Measurements from ENCODE around the gene KLRC1.
"Not testable (repeated sequence)": the region's sequence is repeated elsewhere in the genome, so short reads cannot be mapped to it uniquely, and the experiment has no call there.

KLRC1 gene

DNA sequence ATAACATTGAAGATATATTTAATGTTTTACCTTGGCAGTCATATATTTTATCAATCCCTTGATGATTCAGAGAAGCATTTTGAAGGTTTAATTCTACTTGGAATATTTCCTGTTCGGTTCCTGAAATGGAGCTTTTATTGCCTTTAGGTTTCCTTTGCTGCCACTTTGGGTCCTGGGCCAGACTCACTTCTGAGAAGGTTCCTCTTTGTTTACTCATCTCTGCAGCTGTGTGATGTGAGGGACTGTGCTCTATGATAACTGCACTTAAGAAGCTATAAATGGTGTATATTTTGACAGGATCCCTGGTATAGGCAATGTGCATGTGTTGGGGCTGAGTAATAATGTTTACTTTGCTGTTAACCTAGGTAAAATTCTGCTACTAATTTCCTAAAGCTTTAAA lies 32.8 kb downstream of the KLRC1 start, which contains the start of gene KLRC3:
KLRC3 (minus strand) TSS at position 262 of the 400 bp plus-strand sequence; CDS start at position 217, 45 bp downstream.
- not testable (repeated sequence) for H3K4me3 ChIP-seq (ENCODE audit: low read length); H3K36me3 ChIP-seq (ENCODE audit: control insufficient read depth, insufficient read depth, low read length, severe bottlenecking); DNase-seq (ENCODE audit: low read depth); H3K9me3 ChIP-seq (ENCODE audit: control insufficient read depth, low read length); H3K9ac ChIP-seq (ENCODE audit: low read length); H3K27me3 ChIP-seq (replicated peaks; ENCODE audit: control insufficient read depth, insufficient read depth, low read length); H3K4me1 ChIP-seq (ENCODE audit: control insufficient read depth, insufficient read depth, low read length)

- Histone ChIP-seq H3K9ac (ENCODE audit: low read length) (no peak within 1 kb of the TSS), H3K9me3 (ENCODE audit: control insufficient read depth, low read length) (peaks cover 8% of the 10 kb centered on the region), H3K4me3 (ENCODE audit: low read length) (no peak within 1 kb of the TSS), H3K27me3 (replicated peaks; ENCODE audit: control insufficient read depth, insufficient read depth, low read length) (no peaks in the 10 kb centered on the region), H3K36me3 (ENCODE audit: control insufficient read depth, insufficient read depth, low read length, severe bottlenecking) (no peaks in the 10 kb centered on the region), H3K4me1 (ENCODE audit: control insufficient read depth, insufficient read depth, low read length) (no peaks in the 10 kb centered on the region)
- DNase-seq (ENCODE audit: low read depth): peak; percentile 18
These were observed 43.8 kb downstream of the KLRC1 start, which contains the start of gene KLRC4 for GRCh38 chr12:10409392-10409791. Gene KLRC4 (minus strand): TSS chr12:10409757. CDS start chr12:10409575, 182 bp downstream.

DNA sequence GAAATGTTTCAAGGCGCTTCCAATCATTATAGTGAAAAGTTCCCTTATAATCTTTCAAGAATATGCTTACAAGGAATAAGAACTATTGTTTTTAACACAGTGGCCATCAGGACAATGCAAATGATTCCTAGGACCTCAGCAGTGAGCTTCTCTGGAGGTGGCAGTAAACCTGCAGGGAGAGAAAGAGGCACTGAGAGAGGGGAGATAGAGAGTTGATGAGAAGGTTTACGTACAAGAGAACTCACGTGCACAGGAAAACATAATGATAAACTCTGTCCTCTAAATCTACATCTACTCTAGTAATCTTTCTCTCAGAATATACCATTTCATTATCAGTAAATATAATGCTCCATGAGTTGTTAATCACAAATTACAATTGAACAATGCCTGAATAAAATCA lies 44.3 kb downstream of the KLRC1 start:
- no peak overlapping the region for H3K4me3 ChIP-seq (ENCODE audit: low read length)
- H3K27me3 ChIP-seq (replicated peaks; ENCODE audit: control insufficient read depth, insufficient read depth, low read length): no peaks in the 10 kb centered on the region
- H3K9me3 ChIP-seq (ENCODE audit: control insufficient read depth, low read length): peaks cover 10% of the 10 kb centered on the region
- no peaks in the 10 kb centered on the region for H3K4me1 ChIP-seq (ENCODE audit: control insufficient read depth, insufficient read depth, low read length)
- DNase-seq (ENCODE audit: low read depth): no peak
- no peaks in the 10 kb centered on the region for H3K36me3 ChIP-seq (ENCODE audit: control insufficient read depth, insufficient read depth, low read length, severe bottlenecking)
- no peak overlapping the region for H3K9ac ChIP-seq (ENCODE audit: low read length)

GRCh38 chr12:10406725-10407124 lies 46.5 kb downstream of the KLRC1 start:
- no peak for DNase-seq (ENCODE audit: low read depth)
- Histone ChIP-seq H3K9me3 (ENCODE audit: control insufficient read depth, low read length) (peaks cover 10% of the 10 kb centered on the region), H3K27me3 (replicated peaks; ENCODE audit: control insufficient read depth, insufficient read depth, low read length) (no peaks in the 10 kb centered on the region), H3K36me3 (ENCODE audit: control insufficient read depth, insufficient read depth, low read length, severe bottlenecking) (no peaks in the 10 kb centered on the region), H3K9ac (ENCODE audit: low read length) (no peak overlapping the region), H3K4me3 (ENCODE audit: low read length) (no peak overlapping the region), H3K4me1 (ENCODE audit: control insufficient read depth, insufficient read depth, low read length) (no peaks in the 10 kb centered on the region)

DNA sequence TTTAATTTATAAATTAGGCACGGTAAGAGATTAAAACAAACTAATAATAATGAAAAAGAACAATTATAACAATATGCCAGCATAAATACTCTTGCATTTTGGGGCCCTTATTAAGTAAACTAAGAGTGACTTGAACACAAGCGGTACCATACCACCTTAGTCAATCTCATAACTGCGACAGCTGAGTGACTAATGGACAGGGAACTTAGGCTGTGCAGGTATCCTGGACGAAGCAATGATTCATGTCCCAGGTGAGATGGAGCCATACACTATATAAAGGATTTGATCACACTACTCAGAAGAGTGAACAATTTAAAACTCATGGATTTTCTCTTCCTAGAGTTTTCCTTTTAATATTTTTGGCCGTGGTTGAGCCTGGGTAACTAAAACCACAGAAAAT lies 47.9 kb downstream of the KLRC1 start:
- no peak for DNase-seq (ENCODE audit: low read depth)
- Histone ChIP-seq H3K9me3 (ENCODE audit: control insufficient read depth, low read length) (peaks cover 10% of the 10 kb centered on the region), H3K27me3 (replicated peaks; ENCODE audit: control insufficient read depth, insufficient read depth, low read length) (no peaks in the 10 kb centered on the region), H3K4me1 (ENCODE audit: control insufficient read depth, insufficient read depth, low read length) (no peaks in the 10 kb centered on the region), H3K9ac (ENCODE audit: low read length) (no peak overlapping the region), H3K36me3 (ENCODE audit: control insufficient read depth, insufficient read depth, low read length, severe bottlenecking) (no peaks in the 10 kb centered on the region), H3K4me3 (ENCODE audit: low read length) (no peak overlapping the region)

DNA sequence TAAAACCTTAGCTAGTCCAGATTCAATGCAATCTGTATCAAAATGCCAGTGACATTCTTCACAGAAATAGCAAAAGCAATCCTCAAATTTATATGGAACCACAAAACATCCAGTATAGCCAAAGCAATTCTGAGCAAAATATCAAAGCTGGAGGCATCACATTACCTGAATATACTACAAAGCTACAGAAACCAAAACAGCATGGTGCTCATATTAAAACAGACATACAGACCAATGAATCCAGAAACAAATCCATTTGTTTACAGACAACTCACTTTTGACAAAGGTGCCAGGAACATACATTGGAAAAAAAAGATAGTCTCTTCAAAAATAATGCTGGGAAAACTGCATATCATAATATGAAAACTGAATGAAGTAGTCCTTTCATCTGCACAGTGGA lies 48.4 kb downstream of the KLRC1 start:
- H3K9me3 ChIP-seq (ENCODE audit: control insufficient read depth, low read length): peaks cover 10% of the 10 kb centered on the region

GRCh38 chr12:10400829-10401228 lies 52.3 kb downstream of the KLRC1 start:
- Histone ChIP-seq H3K4me3 (ENCODE audit: low read length) (no peak overlapping the region), H3K4me1 (ENCODE audit: control insufficient read depth, insufficient read depth, low read length) (no peaks in the 10 kb centered on the region), H3K36me3 (ENCODE audit: control insufficient read depth, insufficient read depth, low read length, severe bottlenecking) (no peaks in the 10 kb centered on the region), H3K9ac (ENCODE audit: low read length) (no peak overlapping the region), H3K27me3 (replicated peaks; ENCODE audit: control insufficient read depth, insufficient read depth, low read length) (no peaks in the 10 kb centered on the region), H3K9me3 (ENCODE audit: control insufficient read depth, low read length) (peaks cover 10% of the 10 kb centered on the region)
- DNase-seq (ENCODE audit: low read depth): peak; percentile 58

More for the DNA sequence above, 48.4 kb downstream of the KLRC1 start:
- Histone ChIP-seq H3K4me3 (ENCODE audit: low read length) (no peak overlapping the region), H3K36me3 (ENCODE audit: control insufficient read depth, insufficient read depth, low read length, severe bottlenecking) (no peaks in the 10 kb centered on the region), H3K9ac (ENCODE audit: low read length) (no peak overlapping the region), H3K4me1 (ENCODE audit: control insufficient read depth, insufficient read depth, low read length) (no peaks in the 10 kb centered on the region), H3K27me3 (replicated peaks; ENCODE audit: control insufficient read depth, insufficient read depth, low read length) (no peaks in the 10 kb centered on the region)
- DNase-seq (ENCODE audit: low read depth): no peak

DNA sequence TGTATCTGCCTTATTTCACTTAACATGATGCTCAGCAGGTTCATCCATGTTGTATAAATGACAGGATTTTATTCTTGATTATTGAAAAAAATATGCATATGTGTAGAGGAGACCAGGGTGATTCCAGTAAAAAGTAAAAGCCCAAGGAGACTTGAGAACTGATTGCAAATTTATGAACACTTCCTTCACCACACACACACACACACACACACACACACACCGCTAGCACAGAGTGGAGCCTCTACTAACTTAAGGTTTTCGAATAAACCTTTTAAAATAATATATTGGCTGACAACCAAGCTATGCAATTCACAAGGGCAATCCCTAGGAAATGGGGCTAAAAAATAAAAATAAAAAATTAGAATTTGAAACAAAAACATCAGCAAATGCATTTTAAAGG lies 55.0 kb downstream of the KLRC1 start:
- H3K36me3 ChIP-seq (ENCODE audit: control insufficient read depth, insufficient read depth, low read length, severe bottlenecking): no peaks in the 10 kb centered on the region
- H3K9ac ChIP-seq (ENCODE audit: low read length): no peak overlapping the region
- H3K9me3 ChIP-seq (ENCODE audit: control insufficient read depth, low read length): no peaks in the 10 kb centered on the region
- H3K4me3 ChIP-seq (ENCODE audit: low read length): no peak overlapping the region
- no peaks in the 10 kb centered on the region for H3K27me3 ChIP-seq (replicated peaks; ENCODE audit: control insufficient read depth, insufficient read depth, low read length)
- peaks cover 8% of the 10 kb centered on the region for H3K4me1 ChIP-seq (ENCODE audit: control insufficient read depth, insufficient read depth, low read length)
- DNase-seq (ENCODE audit: low read depth): no peak

GRCh38 chr12:10397296-10397695 lies 55.9 kb downstream of the KLRC1 start:
- H3K27me3 ChIP-seq (replicated peaks; ENCODE audit: control insufficient read depth, insufficient read depth, low read length): no peaks in the 10 kb centered on the region
- no peak for DNase-seq (ENCODE audit: low read depth)
- H3K4me1 ChIP-seq (ENCODE audit: control insufficient read depth, insufficient read depth, low read length): peaks cover 16% of the 10 kb centered on the region
- no peaks in the 10 kb centered on the region for H3K36me3 ChIP-seq (ENCODE audit: control insufficient read depth, insufficient read depth, low read length, severe bottlenecking)
- no peak overlapping the region for H3K9ac ChIP-seq (ENCODE audit: low read length)
- no peaks in the 10 kb centered on the region for H3K9me3 ChIP-seq (ENCODE audit: control insufficient read depth, low read length)
- H3K4me3 ChIP-seq (ENCODE audit: low read length): no peak overlapping the region

GRCh38 chr12:10396176-10396575 lies 57.0 kb downstream of the KLRC1 start:
- not testable (repeated sequence) for H3K27me3 ChIP-seq (replicated peaks; ENCODE audit: control insufficient read depth, insufficient read depth, low read length); H3K36me3 ChIP-seq (ENCODE audit: control insufficient read depth, insufficient read depth, low read length, severe bottlenecking); H3K9me3 ChIP-seq (ENCODE audit: control insufficient read depth, low read length); DNase-seq (ENCODE audit: low read depth); H3K9ac ChIP-seq (ENCODE audit: low read length); H3K4me3 ChIP-seq (ENCODE audit: low read length)
- H3K4me1 ChIP-seq (ENCODE audit: control insufficient read depth, insufficient read depth, low read length): peaks cover 23% of the 10 kb centered on the region

All from adipocyte (in vitro differentiated cells).